Sigmoid colon (tissue), 7 donors: Measurements from ENCODE around the gene FBXW5. TPM values are rescaled to one million over a fixed set of nuclear protein-coding genes. Genes with fewer than 3 reads are reported as not detected.

Experiments used
- DNase-seq: peaks from one replicate; pipeline ENCODE4 v3.0.0-alpha.2; 2019
- H3K27ac ChIP-seq, 4 donors: fragments of 200-600 bp; sonication (generic); one replicate each; pipeline ENCODE4 v1.5.1; 2016 to 2019; ENCODE audit warnings: mild to moderate bottlenecking in 1 of 4
- H3K27me3 ChIP-seq, 3 donors: fragments of 200-600 bp; sonication (generic); one replicate each; pipeline ENCODE4 v1.5.1; 2019; ENCODE audit warnings: mild to moderate bottlenecking in 1 of 3
- H3K36me3 ChIP-seq, 4 donors: fragments of 200-600 bp; sonication (generic); one replicate each; pipeline ENCODE4 v1.5.1; 2016 to 2019
- H3K4me1 ChIP-seq, 4 donors: fragments of 200-600 bp; sonication (generic); one replicate each; pipeline ENCODE4 v1.5.1; 2017 to 2019
- H3K4me3 ChIP-seq, 4 donors: fragments of 200-600 bp; sonication (generic); one replicate each; pipeline ENCODE4 v1.5.1; 2017 to 2019; ENCODE audit warnings: mild to moderate bottlenecking in 2 of 4, moderate library complexity in 1 of 4
- H3K9me3 ChIP-seq, 4 donors: fragments of 200-600 bp in 3 of 4; sonication (generic) in 3 of 4; one replicate each; pipeline versions ENCODE4 v1.5.1 to v1.6.1; 2013 to 2019
- CTCF ChIP-seq, 4 experiments: fragments of 450-650 bp in 3 of 4; fragments of 200-600 bp in 1 of 4; IDR thresholded peaks; one replicate each; pipeline ENCODE4 v1.5.1; 2016 to 2019; ENCODE audit warnings: antibody characterized with exemption in 4 of 4, mild to moderate bottlenecking in 3 of 4, moderate library complexity in 2 of 4
- EP300 ChIP-seq, 4 donors: sonication (generic); formaldehyde crosslinking; IDR thresholded peaks; one replicate each; pipeline ENCODE4 v1.6.1; 2017; ENCODE audit warnings: antibody characterized with exemption in 4 of 4
- POLR2A ChIP-seq, 2 donors: fragments of 450-650 bp; IDR thresholded peaks; one replicate each; pipeline ENCODE4 v1.6.1; 2016; ENCODE audit warnings: antibody characterized with exemption in 2 of 2, mild to moderate bottlenecking in 2 of 2, moderate library complexity in 2 of 2
- POLR2AphosphoS5 ChIP-seq, 4 donors: sonication (generic); formaldehyde crosslinking; IDR thresholded peaks; one replicate each; pipeline ENCODE4 v1.6.1; 2017; ENCODE audit warnings: antibody characterized with exemption in 4 of 4
- WGBS, 2 donors: extraction: QIAGEN DNeasy Blood & Tissue Kit; methylation state at CpG; one replicate each; pipeline ENCODE4 v1.1.7; 2013; 5-methylcytosine and 5-hydroxymethylcytosine counted together
- intact Hi-C: fragments of 100-400 bp; cut with DNase I; formaldehyde crosslinking; loops from one replicate; pipeline ENCODE4 v1.15.1; 2023
- polyA plus RNA-seq, 3 donors: library from polyadenylated mRNA; stranded (reverse); fragments of 200-250 nt; gene quantifications; one replicate each; pipeline ENCODE4 v1.2.3, GENCODE V29; 2013
- total RNA-seq, 4 donors: library from RNA; depleted of rRNA; stranded (reverse); fragments of >200 nt; gene quantifications; one replicate each; pipeline ENCODE4 v1.1.0, GENCODE V29; 2016
- donor health status: healthy with polysubstance abuse.
- donor health status: Bipolar disorder and iron deficiency.
- donor health status: healthy.

Gene FBXW5
- total and polyA plus RNA-seq, 7 donors = 147 to 202 (median 170) TPM

- peaks cover 0 to 25% (median 22%) of the 10 kb centered on the region in 4 donors for H3K4me1 ChIP-seq
- intact Hi-C loops = no loop called here
Observed at GRCh38 chr9:136899196-136899595, 45.3 kb downstream of the FBXW5 start.

GRCh38 chr9:136898483-136899100 is 45.9 kb downstream of the FBXW5 start:
- peaks cover 9 to 23% (median 15%) of the 10 kb centered on the region in 4 donors for H3K36me3 ChIP-seq
- no peak for TF ChIP-seq POLR2AphosphoS5 (IDR thresholded peaks at IDR 0.05)
- TF ChIP-seq EP300 (IDR thresholded peaks at IDR 0.05) = no peak
- TF ChIP-seq POLR2A (IDR thresholded peaks at IDR 0.05) = no peak
- TF ChIP-seq CTCF (IDR thresholded peaks at IDR 0.05) = no peak
- intact Hi-C loops = no loop called here

More at GRCh38 chr9:136899196-136899595, 45.3 kb downstream of the FBXW5 start:
- WGBS, 2 donors = 15 to 61% methylated on average over 9 of the region's 9 CpGs
- no peak overlapping the region for H3K4me3 ChIP-seq
- H3K9me3 ChIP-seq = no peaks in the 10 kb centered on the region
- H3K36me3 ChIP-seq = peaks cover 9 to 23% (median 15%) of the 10 kb centered on the region in 4 donors
- no peak for TF ChIP-seq CTCF (IDR thresholded peaks at IDR 0.05)
- no peak for TF ChIP-seq POLR2AphosphoS5 (IDR thresholded peaks at IDR 0.05)
- no peak for TF ChIP-seq POLR2A (IDR thresholded peaks at IDR 0.05)
- TF ChIP-seq EP300 (IDR thresholded peaks at IDR 0.05) = no peak
- no peak for DNase-seq
- no peaks in the 10 kb centered on the region for H3K27me3 ChIP-seq
- H3K27ac ChIP-seq = no peak overlapping the region

GRCh38 chr9:136896027-136896426 is 48.5 kb downstream of the FBXW5 start:
- 84 to 86% methylated on average over 11 of the region's 11 CpGs for WGBS, 2 donors
- no peak for TF ChIP-seq POLR2AphosphoS5 (IDR thresholded peaks at IDR 0.05)
- no peak for TF ChIP-seq POLR2A (IDR thresholded peaks at IDR 0.05)
- TF ChIP-seq EP300 (IDR thresholded peaks at IDR 0.05) = no peak
- TF ChIP-seq CTCF (IDR thresholded peaks at IDR 0.05) = no peak
- Histone ChIP-seq H3K4me1 (peaks cover 0 to 3% (median 0%) of the 10 kb centered on the region in 4 donors), H3K27ac (no peak overlapping the region), H3K27me3 (no peaks in the 10 kb centered on the region), H3K9me3 (no peaks in the 10 kb centered on the region), H3K36me3 (peaks cover 9 to 28% (median 15%) of the 10 kb centered on the region in 4 donors), H3K4me3 (no peak overlapping the region)
- no peak for DNase-seq
- intact Hi-C loops = no loop called here

More at GRCh38 chr9:136898483-136899100, 45.9 kb downstream of the FBXW5 start:
- Histone ChIP-seq H3K27ac (no peak overlapping the region), H3K4me3 (no peak overlapping the region), H3K4me1 (peaks cover 0 to 25% (median 22%) of the 10 kb centered on the region in 4 donors), H3K27me3 (no peaks in the 10 kb centered on the region), H3K9me3 (no peaks in the 10 kb centered on the region)
- WGBS, 2 donors = 88 to 93% methylated on average over 21 of the region's 21 CpGs
- DNase-seq = no peak

GRCh38 chr9:136890661-136891060 is 53.9 kb downstream of the FBXW5 start:
- H3K4me1 ChIP-seq = peaks cover 0 to 18% (median 14%) of the 10 kb centered on the region in 4 donors
- peaks cover 0 to 7% (median 0%) of the 10 kb centered on the region in 4 donors for H3K36me3 ChIP-seq
- intact Hi-C loops = no loop called here
- whole genome bisulfite sequencing, 2 donors = 85 to 86% methylated on average over 13 of the region's 13 CpGs
- H3K9me3 ChIP-seq = no peaks in the 10 kb centered on the region
- H3K27me3 ChIP-seq = no peaks in the 10 kb centered on the region
- H3K4me3 ChIP-seq = no peak overlapping the region
- TF ChIP-seq POLR2A (IDR thresholded peaks at IDR 0.05) (no peak), POLR2AphosphoS5 (IDR thresholded peaks at IDR 0.05) (no peak), EP300 (IDR thresholded peaks at IDR 0.05) (no peak), CTCF (IDR thresholded peaks at IDR 0.05) (no peak)
- DNase-seq = no peak
- H3K27ac ChIP-seq = no peak overlapping the region

Other genes with a start within 250 kb of the FBXW5 start
Only the 30 nearest of the 32 such genes appear.
- 10 to 100 TPM in 3 of 4 donors, 1 to 10 TPM in 1; 9.6 to 18.3 (median 14.3) TPM for gene DIPK1B, start 232.2 kb downstream of the FBXW5 start, total RNA-seq
- 1 to 10 TPM in 1 of 3 donors, under 1 TPM in 2; 0.23 to 6.5 (median 0.60) TPM for gene DIPK1B, start 232.2 kb downstream of the FBXW5 start, polyA plus RNA-seq
- 1 to 10 TPM; 1.5 to 6.4 (median 2.1) TPM for gene LCN10, start 201.8 kb downstream of the FBXW5 start, total RNA-seq
- gene LCN10, start 201.8 kb downstream of the FBXW5 start, polyA plus RNA-seq = 1 to 10 TPM; 1.2 to 9.2 (median 1.8) TPM
- gene LCN6, start 196.2 kb downstream of the FBXW5 start, total RNA-seq = 10 to 100 TPM in 1 of 4 donors, 1 to 10 TPM in 3; 1.2 to 19.1 (median 8.1) TPM
- gene LCN6, start 196.2 kb downstream of the FBXW5 start, polyA plus RNA-seq = 1 to 10 TPM; 2.3 to 5.9 (median 4.2) TPM
- not detected for gene LCN8, start 186.5 kb downstream of the FBXW5 start, total RNA-seq
- gene LCN8, start 186.5 kb downstream of the FBXW5 start, polyA plus RNA-seq = under 1 TPM in 1 of 3 donors, not detected in 2; 0.04 TPM
- gene LCN15, start 180.2 kb downstream of the FBXW5 start, total RNA-seq = not detected
- 1 to 10 TPM in 2 of 3 donors, under 1 TPM in 1; 0.70 to 9.0 (median 6.6) TPM for gene LCN15, start 180.2 kb downstream of the FBXW5 start, polyA plus RNA-seq
- 10 to 100 TPM; 37.5 to 84.7 (median 63.2) TPM for gene TMEM141, start 153.4 kb downstream of the FBXW5 start, total RNA-seq
- gene TMEM141, start 153.4 kb downstream of the FBXW5 start, polyA plus RNA-seq = 100 to 1,000 TPM; 345 to 629 (median 415) TPM
- gene CCDC183, start 148.4 kb downstream of the FBXW5 start, total RNA-seq = 1 to 10 TPM in 2 of 4 donors, under 1 TPM in 1, not detected in 1; 0.71 to 1.5 (median 1.1) TPM
- 1 to 10 TPM; 3.0 to 3.5 (median 3.0) TPM for gene CCDC183, start 148.4 kb downstream of the FBXW5 start, polyA plus RNA-seq
- gene RABL6, start 136.8 kb downstream of the FBXW5 start, total RNA-seq = 10 to 100 TPM; 36.0 to 55.9 (median 49.9) TPM
- 100 to 1,000 TPM in 1 of 3 donors, 10 to 100 TPM in 2; 63.1 to 103 (median 68.7) TPM for gene RABL6, start 136.8 kb downstream of the FBXW5 start, polyA plus RNA-seq
- 1 to 10 TPM in 3 of 4 donors, under 1 TPM in 1; 0.82 to 8.6 (median 5.2) TPM for gene AJM1, start 102.3 kb downstream of the FBXW5 start, total RNA-seq
- gene AJM1, start 102.3 kb downstream of the FBXW5 start, polyA plus RNA-seq = 1 to 10 TPM in 2 of 3 donors, under 1 TPM in 1; 0.46 to 6.7 (median 1.8) TPM
- gene PHPT1, start 95.3 kb downstream of the FBXW5 start, total RNA-seq = 10 to 100 TPM; 39.0 to 73.1 (median 56.4) TPM
- 100 to 1,000 TPM; 109 to 144 (median 120) TPM for gene PHPT1, start 95.3 kb downstream of the FBXW5 start, polyA plus RNA-seq
- gene MAMDC4, start 92.4 kb downstream of the FBXW5 start, total RNA-seq = 1 to 10 TPM in 2 of 4 donors, under 1 TPM in 2; 0.71 to 2.8 (median 1.8) TPM
- 10 to 100 TPM in 1 of 3 donors, 1 to 10 TPM in 2; 1.6 to 25.3 (median 2.4) TPM for gene MAMDC4, start 92.4 kb downstream of the FBXW5 start, polyA plus RNA-seq
- 100 to 1,000 TPM; 261 to 303 (median 281) TPM for gene EDF1, start 78.4 kb downstream of the FBXW5 start, total RNA-seq
- 100 to 1,000 TPM; 541 to 755 (median 730) TPM for gene EDF1, start 78.4 kb downstream of the FBXW5 start, polyA plus RNA-seq
- gene TRAF2, start 58.2 kb downstream of the FBXW5 start, total RNA-seq = 1 to 10 TPM; 1.8 to 5.5 (median 3.9) TPM
- 10 to 100 TPM; 13.2 to 21.9 (median 13.9) TPM for gene TRAF2, start 58.2 kb downstream of the FBXW5 start, polyA plus RNA-seq
- not detected for gene C8G, start 505 bp upstream of the FBXW5 start, total RNA-seq
- gene C8G, start 505 bp upstream of the FBXW5 start, polyA plus RNA-seq = 10 to 100 TPM in 1 of 3 donors, 1 to 10 TPM in 2; 4.2 to 11.1 (median 5.4) TPM
- gene LCN12, start 7.5 kb upstream of the FBXW5 start, total RNA-seq = 1 to 10 TPM in 1 of 4 donors, not detected in 3; 1.2 TPM
- 1 to 10 TPM in 1 of 3 donors, not detected in 2; 3.0 TPM for gene LCN12, start 7.5 kb upstream of the FBXW5 start, polyA plus RNA-seq
- gene PTGDS, start 32.8 kb upstream of the FBXW5 start, total RNA-seq = 10 to 100 TPM; 11.8 to 36.6 (median 32.4) TPM
- gene PTGDS, start 32.8 kb upstream of the FBXW5 start, polyA plus RNA-seq = 100 to 1,000 TPM in 1 of 3 donors, 10 to 100 TPM in 1, 1 to 10 TPM in 1; 8.3 to 218 (median 24.0) TPM
- 1 to 10 TPM in 1 of 4 donors, under 1 TPM in 3; 0.14 to 1.1 (median 0.43) TPM for gene LCNL1, start 38.3 kb upstream of the FBXW5 start, total RNA-seq
- under 1 TPM in 1 of 3 donors, not detected in 2; 0.50 TPM for gene LCNL1, start 38.3 kb upstream of the FBXW5 start, polyA plus RNA-seq
- gene PAXX, start 47.7 kb upstream of the FBXW5 start, total RNA-seq = 10 to 100 TPM; 28.0 to 38.0 (median 36.2) TPM
- gene PAXX, start 47.7 kb upstream of the FBXW5 start, polyA plus RNA-seq = 10 to 100 TPM; 28.4 to 80.9 (median 40.8) TPM
- gene CLIC3, start 51.8 kb upstream of the FBXW5 start, total RNA-seq = 1 to 10 TPM in 1 of 4 donors, not detected in 3; 1.4 TPM
- gene CLIC3, start 51.8 kb upstream of the FBXW5 start, polyA plus RNA-seq = 1 to 10 TPM in 1 of 3 donors, not detected in 2; 4.7 TPM
- 10 to 100 TPM in 3 of 4 donors, 1 to 10 TPM in 1; 9.2 to 19.7 (median 13.2) TPM for gene ABCA2, start 83.5 kb upstream of the FBXW5 start, total RNA-seq
- gene ABCA2, start 83.5 kb upstream of the FBXW5 start, polyA plus RNA-seq = 10 to 100 TPM in 1 of 3 donors, 1 to 10 TPM in 2; 6.0 to 28.6 (median 9.0) TPM
- gene FUT7, start 87.3 kb upstream of the FBXW5 start, total RNA-seq = 1 to 10 TPM in 1 of 4 donors, under 1 TPM in 2, not detected in 1; 0.36 to 1.3 (median 0.41) TPM
- gene FUT7, start 87.3 kb upstream of the FBXW5 start, polyA plus RNA-seq = 1 to 10 TPM in 1 of 3 donors, not detected in 2; 1.3 TPM
- 100 to 1,000 TPM in 1 of 4 donors, 10 to 100 TPM in 3; 21.4 to 101 (median 42.4) TPM for gene NPDC1, start 101.4 kb upstream of the FBXW5 start, total RNA-seq
- gene NPDC1, start 101.4 kb upstream of the FBXW5 start, polyA plus RNA-seq = 100 to 1,000 TPM in 1 of 3 donors, 10 to 100 TPM in 2; 47.9 to 118 (median 91.9) TPM
- gene ENTPD2, start 109.3 kb upstream of the FBXW5 start, total RNA-seq = 1 to 10 TPM in 3 of 4 donors, not detected in 1; 1.2 to 2.2 (median 2.1) TPM
- 1 to 10 TPM in 2 of 3 donors, under 1 TPM in 1; 0.92 to 6.4 (median 3.0) TPM for gene ENTPD2, start 109.3 kb upstream of the FBXW5 start, polyA plus RNA-seq
- gene SAPCD2, start 125.8 kb upstream of the FBXW5 start, total RNA-seq = under 1 TPM in 1 of 4 donors, not detected in 3; 0.81 TPM
- gene SAPCD2, start 125.8 kb upstream of the FBXW5 start, polyA plus RNA-seq = 10 to 100 TPM in 1 of 3 donors, 1 to 10 TPM in 2; 3.6 to 16.4 (median 3.7) TPM
- gene UAP1L1, start 132.8 kb upstream of the FBXW5 start, total RNA-seq = 1 to 10 TPM; 2.9 to 9.1 (median 4.8) TPM
- gene UAP1L1, start 132.8 kb upstream of the FBXW5 start, polyA plus RNA-seq = 1 to 10 TPM; 4.2 to 9.6 (median 6.0) TPM
- gene MAN1B1, start 142.2 kb upstream of the FBXW5 start, total RNA-seq = 10 to 100 TPM; 27.8 to 34.9 (median 28.7) TPM
- 10 to 100 TPM; 12.0 to 52.0 (median 14.1) TPM for gene MAN1B1, start 142.2 kb upstream of the FBXW5 start, polyA plus RNA-seq
- gene DPP7, start 170.0 kb upstream of the FBXW5 start, total RNA-seq = 100 to 1,000 TPM in 2 of 4 donors, 10 to 100 TPM in 2; 88.5 to 140 (median 111) TPM
- 100 to 1,000 TPM in 1 of 3 donors, 10 to 100 TPM in 2; 26.6 to 158 (median 36.6) TPM for gene DPP7, start 170.0 kb upstream of the FBXW5 start, polyA plus RNA-seq
- 1 to 10 TPM in 1 of 4 donors, under 1 TPM in 3; 0.16 to 1.1 (median 0.38) TPM for gene GRIN1, start 194.4 kb upstream of the FBXW5 start, total RNA-seq
- gene GRIN1, start 194.4 kb upstream of the FBXW5 start, polyA plus RNA-seq = under 1 TPM in 1 of 3 donors, not detected in 2; 0.69 TPM
- gene LRRC26, start 225.3 kb upstream of the FBXW5 start, total RNA-seq = under 1 TPM in 1 of 4 donors, not detected in 3; 0.68 TPM
- 1 to 10 TPM; 1.2 to 6.3 (median 1.4) TPM for gene LRRC26, start 225.3 kb upstream of the FBXW5 start, polyA plus RNA-seq
- not detected for gene TMEM210, start 227.3 kb upstream of the FBXW5 start, total RNA-seq
- under 1 TPM in 1 of 3 donors, not detected in 2; 0.12 TPM for gene TMEM210, start 227.3 kb upstream of the FBXW5 start, polyA plus RNA-seq